ENCODE results near the gene GJD3.
"Not testable (repeated sequence)": the region's sequence is repeated elsewhere in the genome, so short reads cannot be mapped to it uniquely, and the experiment has no call there.

Gene GJD3, protein sequence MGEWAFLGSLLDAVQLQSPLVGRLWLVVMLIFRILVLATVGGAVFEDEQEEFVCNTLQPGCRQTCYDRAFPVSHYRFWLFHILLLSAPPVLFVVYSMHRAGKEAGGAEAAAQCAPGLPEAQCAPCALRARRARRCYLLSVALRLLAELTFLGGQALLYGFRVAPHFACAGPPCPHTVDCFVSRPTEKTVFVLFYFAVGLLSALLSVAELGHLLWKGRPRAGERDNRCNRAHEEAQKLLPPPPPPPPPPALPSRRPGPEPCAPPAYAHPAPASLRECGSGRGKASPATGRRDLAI

DNA sequence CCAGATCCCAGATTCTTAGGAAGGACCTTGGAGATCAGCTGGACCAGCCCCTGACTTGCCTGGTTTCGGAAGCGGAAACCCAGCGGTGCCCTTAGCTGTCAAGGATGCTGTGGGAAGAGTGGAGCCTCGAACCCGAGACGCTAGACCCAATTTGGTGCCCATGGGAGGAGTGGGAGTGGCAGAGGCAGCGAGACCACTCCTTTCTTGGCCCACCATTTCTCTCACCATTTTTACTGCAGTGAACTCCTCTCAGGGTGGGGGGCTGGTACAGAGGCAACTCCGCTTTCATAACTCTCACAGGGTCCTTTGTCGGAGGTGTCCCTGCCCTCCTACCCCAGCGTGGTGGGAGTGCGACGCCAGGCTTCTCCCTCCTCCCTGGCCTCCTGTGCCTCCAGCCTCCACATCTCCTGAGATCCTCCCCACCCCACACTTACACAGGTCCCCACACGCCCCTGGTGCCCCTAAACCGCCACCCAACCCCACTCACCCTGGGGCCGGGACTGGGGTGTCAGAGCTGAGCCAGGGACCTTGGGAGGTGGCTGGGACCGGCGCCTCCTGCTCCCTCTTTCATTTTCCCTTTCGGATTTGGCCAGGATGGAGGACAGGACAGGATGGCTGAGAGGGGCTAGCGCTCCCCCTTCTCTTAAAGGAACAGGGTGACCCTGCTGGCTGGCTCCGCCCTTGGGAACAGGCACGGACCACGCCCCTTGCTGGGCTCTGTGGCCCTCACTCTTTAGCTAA, at the start of gene GJD3:
Gene GJD3 (minus strand): TSS at position 617 of the 741 bp plus-strand sequence. CDS start 922 bp downstream, outside the sequence.
- peak; percentile 67 for DNase-seq (ENCODE audit: low spot score)

- not testable (repeated sequence) for DNase-seq (ENCODE audit: low spot score)
Observed at GRCh38 chr17:40414312-40414711, 49.8 kb upstream of the GJD3 start.

DNA sequence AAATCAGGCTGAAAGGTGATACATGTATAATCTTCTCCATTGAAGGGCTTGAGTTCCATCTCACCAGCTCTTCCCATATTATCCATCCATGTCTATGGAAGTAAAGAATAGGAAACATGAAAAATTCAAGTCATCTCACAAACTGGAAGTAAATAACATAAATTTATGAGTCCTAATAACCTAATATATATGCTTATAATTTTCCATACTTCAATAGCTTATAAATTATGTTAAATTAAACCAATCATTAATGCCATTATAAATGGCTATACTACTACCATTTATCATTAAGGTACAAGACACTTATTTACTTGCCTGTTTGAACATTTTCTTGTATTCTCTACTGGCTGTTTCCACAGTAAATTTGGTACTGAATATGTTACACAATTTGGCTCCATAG, 48.3 kb upstream of the GJD3 start:
- no peak for DNase-seq (ENCODE audit: low spot score)

DNA sequence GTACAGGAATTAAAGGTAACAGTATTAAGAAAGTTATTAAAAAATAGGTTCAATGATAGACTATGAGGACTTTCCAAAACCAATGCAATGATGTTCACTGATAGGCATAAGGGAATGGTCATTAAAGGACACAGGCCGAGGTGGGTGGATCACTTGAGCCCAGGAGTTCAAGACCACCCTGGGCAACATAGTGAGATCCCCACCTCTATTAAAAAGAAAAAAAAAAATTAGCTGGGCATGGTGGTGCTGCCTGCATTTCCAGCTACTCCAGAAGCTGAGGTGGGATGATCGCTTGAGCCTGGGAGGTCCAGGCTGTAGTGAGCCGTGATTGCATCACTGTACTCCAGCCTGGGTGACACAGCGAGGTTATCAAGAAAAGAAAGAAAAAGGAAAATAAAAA, 47.3 kb upstream of the GJD3 start:
- no peak for DNase-seq (ENCODE audit: low spot score)

- DNase-seq (ENCODE audit: low spot score): peak; percentile 23
Observed at GRCh38 chr17:40410082-40410481, 45.5 kb upstream of the GJD3 start.

DNA sequence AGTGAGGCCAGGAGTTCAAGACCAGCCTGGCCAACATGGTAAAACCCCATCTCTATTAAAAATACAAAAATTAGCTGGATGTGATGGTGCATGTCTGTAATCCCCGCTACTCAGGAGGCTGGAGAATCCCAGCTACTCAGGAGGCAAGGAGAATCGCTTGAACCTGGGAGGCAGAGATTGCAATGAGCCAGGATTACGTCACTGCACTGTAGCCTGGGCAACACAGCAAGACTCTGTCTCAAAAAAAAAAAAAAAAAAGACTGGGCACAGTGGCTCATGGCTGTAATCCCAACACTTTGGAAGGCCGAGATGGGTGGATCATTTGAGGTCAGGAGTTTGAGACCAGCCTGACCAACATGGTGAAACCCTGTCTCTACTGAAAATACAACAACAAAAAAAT, 45.0 kb upstream of the GJD3 start:
- not testable (repeated sequence) for DNase-seq (ENCODE audit: low spot score)

- DNase-seq (ENCODE audit: low spot score): no peak
Observed at GRCh38 chr17:40407460-40407859, 42.9 kb upstream of the GJD3 start.

DNA sequence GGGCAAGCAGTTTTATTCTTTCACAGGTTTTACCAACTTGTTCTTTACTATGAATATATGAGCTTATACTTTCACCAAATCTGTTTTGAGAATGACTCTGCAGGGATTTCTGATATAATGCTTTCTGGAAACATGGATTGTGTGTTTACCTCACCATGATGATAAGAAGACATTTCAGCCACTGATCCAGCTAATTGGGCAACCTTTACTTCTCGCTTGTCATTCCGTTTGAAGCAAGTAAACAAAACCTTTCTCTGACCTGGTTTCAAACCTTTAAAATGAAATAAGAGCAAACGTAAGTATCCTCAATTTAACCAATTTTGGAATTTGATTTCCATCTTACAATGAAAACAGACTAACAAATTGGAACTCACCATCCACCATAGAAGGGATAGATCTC, 39.5 kb upstream of the GJD3 start:
- no peak for DNase-seq (ENCODE audit: low spot score)

DNA sequence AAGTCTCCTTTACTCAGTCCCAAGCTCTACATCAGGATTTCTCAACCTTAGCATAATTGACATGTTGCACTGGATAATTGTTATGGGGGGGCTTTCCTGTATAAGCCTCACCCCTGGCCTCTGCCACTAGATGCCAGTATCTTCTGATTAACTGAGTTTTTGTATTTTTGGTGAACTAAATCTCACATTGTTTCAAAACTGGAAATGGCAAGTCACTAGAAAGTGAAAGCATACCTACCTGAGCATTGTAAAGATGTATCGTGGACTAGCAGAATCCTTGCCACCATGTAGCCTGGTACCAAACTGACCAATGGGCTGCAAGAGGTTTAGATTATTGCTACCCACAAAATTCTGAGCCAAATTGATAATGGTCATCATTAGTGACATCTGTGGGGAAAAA, 38.1 kb upstream of the GJD3 start:
- no peak for DNase-seq (ENCODE audit: low spot score)

DNA sequence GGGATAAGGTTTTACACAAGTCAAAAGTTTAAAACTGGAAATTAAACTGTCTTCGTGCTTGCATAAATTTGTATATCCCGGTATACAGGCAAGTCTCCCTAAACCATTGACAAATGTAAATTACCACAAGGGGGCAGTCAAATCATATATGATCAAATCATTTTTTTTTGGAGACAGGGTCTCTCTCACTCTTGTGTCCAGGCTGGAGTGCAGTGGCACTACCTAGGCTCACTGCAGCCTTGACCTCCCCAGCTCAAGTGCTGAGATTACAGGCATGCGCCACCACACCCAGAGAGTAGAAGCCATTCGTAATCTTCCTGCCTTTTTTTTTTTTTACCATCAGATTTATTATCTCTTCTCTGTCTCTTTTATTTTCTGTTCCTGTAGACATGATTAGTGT, 34.6 kb upstream of the GJD3 start:
- peak; percentile 46 for DNase-seq (ENCODE audit: low spot score)

GRCh38 chr17:40386555-40386954, 22.0 kb upstream of the GJD3 start:
- DNase-seq (ENCODE audit: low spot score): not testable (repeated sequence)

DNA sequence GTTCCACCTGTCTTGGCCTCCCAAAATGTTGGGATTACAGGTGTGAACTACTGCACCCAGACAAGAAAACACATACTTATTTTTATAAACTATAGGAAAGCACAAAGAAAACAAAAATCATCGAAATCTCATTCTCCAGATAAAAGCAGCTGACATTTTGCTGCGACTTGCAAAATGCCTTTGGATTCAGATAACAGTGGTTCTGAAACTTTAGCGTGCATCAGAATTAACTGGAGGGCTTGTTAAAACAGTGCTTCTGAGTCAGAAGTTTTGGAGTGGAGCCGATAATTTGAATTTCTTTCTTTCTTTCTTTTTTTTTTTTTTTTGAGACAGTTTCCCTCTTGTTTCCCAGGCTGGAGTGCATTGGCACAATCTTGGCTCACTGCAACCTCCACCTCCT, 17.7 kb upstream of the GJD3 start:
- DNase-seq (ENCODE audit: low spot score): no peak

- no peak for DNase-seq (ENCODE audit: low spot score)
Observed at GRCh38 chr17:40378966-40379365, 14.4 kb upstream of the GJD3 start.

GRCh38 chr17:40377832-40378231, 13.3 kb upstream of the GJD3 start:
- DNase-seq (ENCODE audit: low spot score): no peak

GRCh38 chr17:40376541-40376940, 12.0 kb upstream of the GJD3 start:
- DNase-seq (ENCODE audit: low spot score): not testable (repeated sequence)

DNA sequence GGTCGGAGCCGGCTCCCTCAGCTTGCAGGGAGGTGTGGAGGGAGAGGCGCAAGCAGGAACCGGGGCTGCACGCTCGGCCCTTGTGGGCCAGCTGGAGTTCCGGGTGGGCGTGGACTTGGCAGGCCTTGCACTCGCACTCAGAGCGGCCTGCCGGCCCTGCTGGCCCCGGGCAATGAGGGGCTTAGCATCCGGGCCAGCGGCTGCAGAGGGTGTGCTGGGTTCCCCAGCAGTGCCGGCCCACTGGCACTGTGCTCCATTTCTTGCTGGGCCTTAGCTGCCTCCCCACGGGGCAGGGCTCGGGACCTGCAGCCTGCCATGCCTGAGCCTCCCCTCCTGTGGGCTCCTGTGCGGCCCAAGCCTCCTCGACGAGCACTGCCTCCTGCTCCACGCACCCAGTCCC, 11.2 kb upstream of the GJD3 start:
- DNase-seq (ENCODE audit: low spot score): not testable (repeated sequence)

DNA sequence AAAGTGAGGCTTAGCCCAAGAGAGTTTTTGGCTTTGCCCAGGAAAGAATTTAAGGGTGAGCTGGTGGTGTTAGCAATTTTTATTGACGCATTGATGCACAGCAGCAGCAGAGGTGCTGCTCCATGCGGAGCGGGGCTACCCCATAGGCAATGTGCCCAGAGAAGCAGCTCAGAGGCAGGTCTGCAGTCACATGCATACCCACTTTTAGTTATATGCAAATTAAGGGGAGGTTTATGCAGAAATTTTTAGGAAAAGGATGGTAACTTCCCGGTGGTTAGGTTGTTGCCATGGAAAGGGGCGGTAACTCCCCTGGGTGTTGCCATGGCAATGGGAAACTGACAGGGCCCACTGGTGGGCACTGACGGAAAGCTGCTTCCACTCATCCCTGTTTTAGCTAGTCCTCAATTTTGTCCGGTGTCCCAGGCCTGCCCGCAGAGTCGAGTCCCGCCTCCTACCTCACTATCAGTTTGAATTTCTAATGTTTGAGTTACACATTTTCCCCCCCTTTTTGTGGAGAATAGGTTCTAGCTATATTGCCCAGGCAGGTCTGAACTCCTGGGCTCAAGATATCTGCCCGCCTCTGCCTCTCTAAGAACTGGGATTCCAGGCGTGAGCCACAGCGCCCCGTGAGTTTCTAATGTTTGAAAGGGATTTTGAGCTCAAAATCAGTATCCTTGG, 10.4 kb upstream of the GJD3 start:
- no peak for DNase-seq (ENCODE audit: low spot score)

GRCh38 chr17:40373999-40374398, 9.5 kb upstream of the GJD3 start:
- no peak for DNase-seq (ENCODE audit: low spot score)

DNA sequence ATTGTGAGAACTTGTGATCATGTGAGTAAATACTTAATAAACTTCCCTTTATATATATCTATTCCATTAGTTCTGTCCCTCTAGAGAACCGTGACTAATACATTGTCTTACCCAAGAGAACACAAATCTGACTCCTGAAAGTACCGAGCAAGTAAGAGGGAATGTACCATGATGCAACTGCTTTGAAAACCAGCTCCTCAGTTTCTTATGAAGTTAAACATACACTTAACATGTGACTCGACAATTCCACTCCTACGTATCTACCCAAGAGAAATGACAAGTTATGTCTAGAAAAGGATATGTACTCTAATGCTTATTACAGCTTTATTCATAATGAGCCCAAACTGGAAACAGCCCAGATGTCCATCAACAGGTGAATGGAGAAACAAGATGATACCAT, 8.8 kb upstream of the GJD3 start:
- no peak for DNase-seq (ENCODE audit: low spot score)

- not testable (repeated sequence) for DNase-seq (ENCODE audit: low spot score)
Observed at GRCh38 chr17:40372644-40373043, 8.1 kb upstream of the GJD3 start.

- no peak for DNase-seq (ENCODE audit: low spot score)
Observed at GRCh38 chr17:40372031-40372430, 7.5 kb upstream of the GJD3 start.

GRCh38 chr17:40371261-40371929, 6.9 kb upstream of the GJD3 start:
- peak; percentile 67 for DNase-seq (ENCODE audit: low spot score)

Measured in iPS-NIHi11 (cell line).